Neural progenitor cell (in vitro differentiated cells): Measurements from ENCODE around the gene YTHDC2. TPM values are rescaled to one million over a fixed set of nuclear protein-coding genes. Genes with fewer than 3 reads are reported as not detected.

ENCODE experiments used
- DNase-seq: peaks from one replicate; pipeline ENCODE4 v3.0.0-alpha.2; 2016; ENCODE audit warnings: low spot score
- H2AFZ ChIP-seq: fragments of 200-600 bp; sonication (generic); replicated peaks from 2 replicates; pipeline ENCODE4 v1.6.1; 2016; ENCODE audit warnings: antibody characterized with exemption
- H3F3A ChIP-seq: fragments of 200-600 bp; sonication (generic); 2 replicates; pipeline ENCODE4 v1.6.1; 2016; ENCODE audit warnings: antibody characterized with exemption, low read depth
- H3K27ac ChIP-seq: fragments of 200-600 bp; sonication (generic); 2 replicates; pipeline ENCODE4 v1.5.1; 2016; ENCODE audit warnings: mild to moderate bottlenecking
- H3K27me3 ChIP-seq: fragments of 200-600 bp; sonication (generic); 2 replicates; pipeline ENCODE4 v1.6.1; 2016; ENCODE audit warnings: mild to moderate bottlenecking, moderate library complexity
- H3K36me3 ChIP-seq: fragments of 200-600 bp; sonication (generic); 2 replicates; pipeline ENCODE4 v1.5.1; 2016
- H3K4me1 ChIP-seq: fragments of 200-600 bp; sonication (generic); 2 replicates; pipeline ENCODE4 v1.6.1; 2016; ENCODE audit warnings: mixed run types
- H3K4me2 ChIP-seq: fragments of 200-600 bp; sonication (generic); 2 replicates; pipeline ENCODE4 v1.6.1; 2016
- H3K4me3 ChIP-seq: fragments of 200-600 bp; sonication (generic); 2 replicates; pipeline ENCODE4 v1.5.1; 2016
- H3K79me2 ChIP-seq: fragments of 200-600 bp; sonication (generic); 2 replicates; pipeline ENCODE4 v1.6.1; 2016; ENCODE audit warnings: low read depth
- H3K9ac ChIP-seq: fragments of 200-600 bp; sonication (generic); 2 replicates; pipeline ENCODE4 v1.6.1; 2016
- H3K9me3 ChIP-seq: fragments of 200-600 bp; sonication (generic); 2 replicates; pipeline ENCODE4 v1.5.1; 2016; ENCODE audit warnings: low read depth
- H4K20me1 ChIP-seq: fragments of 200-600 bp; sonication (generic); 2 replicates; pipeline ENCODE4 v1.6.1; 2016; ENCODE audit warnings: low read depth
- H3K27ac Mint-ChIP-seq: 3 replicates; pipeline ENCODE4 v1.8.0; 2021; ENCODE audit warnings: mixed read lengths
- H3K27me3 Mint-ChIP-seq: 2 replicates; pipeline ENCODE4 v1.8.0; 2022; ENCODE audit warnings: low read depth, mild to moderate bottlenecking, inconsistent platforms, moderate library complexity, mixed read lengths; ENCODE audit not compliant: insufficient read depth
- H3K36me3 Mint-ChIP-seq: 3 replicates; pipeline ENCODE4 v1.8.0; 2021; ENCODE audit warnings: mixed read lengths
- H3K4me1 Mint-ChIP-seq: 3 replicates; pipeline ENCODE4 v1.8.0; 2021; ENCODE audit warnings: mixed read lengths
- H3K4me3 Mint-ChIP-seq: 3 replicates; pipeline ENCODE4 v1.8.0; 2021; ENCODE audit warnings: mild to moderate bottlenecking, moderate library complexity, mixed read lengths
- H3K9me3 Mint-ChIP-seq: 3 replicates; pipeline ENCODE4 v1.8.0; 2020; ENCODE audit warnings: mixed read lengths
- EZH2 ChIP-seq: fragments of 200-600 bp; sonication (generic); IDR thresholded peaks from 2 replicates; pipeline ENCODE4 v1.6.1; 2017; ENCODE audit warnings: antibody characterized with exemption, mild to moderate bottlenecking, moderate library complexity
- EZH2phosphoT487 ChIP-seq: fragments of 200-600 bp; sonication (generic); IDR thresholded peaks from 2 replicates; pipeline ENCODE4 v1.6.1; 2017; ENCODE audit warnings: antibody characterized with exemption
- total RNA-seq: library from RNA; depleted of rRNA; stranded (reverse); fragments of >200 nt; gene quantifications from 2 replicates; pipeline ENCODE4 v1.2.3, GENCODE V29; 2015; ENCODE audit warnings: low replicate concordance
- TF ChIP-seq, protein P1 (sequence below): fragments of 200-600 bp; sonication (generic); IDR thresholded peaks from 2 replicates; pipeline ENCODE4 v1.5.1; 2017; ENCODE audit warnings: antibody characterized with exemption, mild to moderate bottlenecking

YTHDC2 gene
- total RNA-seq, 1 donor from 2014 or later: 18.5 TPM

DNA sequence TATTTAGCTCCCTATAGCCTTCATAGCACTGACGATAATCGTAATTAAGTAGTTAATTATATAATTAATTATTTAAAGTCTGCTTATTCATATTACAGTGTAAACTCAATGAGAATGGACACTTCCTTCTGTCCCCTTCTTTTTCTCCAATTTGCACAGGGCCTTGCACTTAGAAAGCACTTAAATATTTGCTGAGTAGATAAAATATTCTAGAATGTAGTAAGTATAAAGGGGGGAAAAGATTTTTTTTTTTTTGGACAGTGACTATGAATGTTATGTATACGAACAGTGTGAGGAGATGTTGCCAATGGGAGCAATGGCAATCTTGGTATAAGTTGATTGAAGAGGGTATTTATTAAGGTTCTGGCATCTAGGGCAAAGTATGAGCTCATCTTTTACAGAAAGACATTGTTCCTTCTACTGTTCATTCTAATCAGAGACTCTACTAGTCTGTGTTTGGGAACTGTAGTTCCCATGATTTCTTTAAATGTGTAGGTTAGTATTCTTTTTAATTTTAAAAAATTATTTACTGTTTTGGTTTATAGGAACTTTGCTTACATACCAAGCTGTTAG lies 49.4 kb downstream of the YTHDC2 start:
- H3K4me1 ChIP-seq: no peaks in the 10 kb centered on the region
- H3K27me3 ChIP-seq: no peaks in the 10 kb centered on the region
- Mint-ChIP-seq H3K9me3 (no peaks in the 10 kb centered on the region), H3K27me3 (no peaks in the 10 kb centered on the region), H3K4me3 (no peak overlapping the region), H3K36me3 (peaks cover 33% of the 10 kb centered on the region), H3K27ac (no peak overlapping the region), H3K4me1 (no peaks in the 10 kb centered on the region)
- no peak overlapping the region for H3K4me2 ChIP-seq
- no peaks in the 10 kb centered on the region for H3F3A ChIP-seq
- DNase-seq: no peak
- TF ChIP-seq, protein P1, sequence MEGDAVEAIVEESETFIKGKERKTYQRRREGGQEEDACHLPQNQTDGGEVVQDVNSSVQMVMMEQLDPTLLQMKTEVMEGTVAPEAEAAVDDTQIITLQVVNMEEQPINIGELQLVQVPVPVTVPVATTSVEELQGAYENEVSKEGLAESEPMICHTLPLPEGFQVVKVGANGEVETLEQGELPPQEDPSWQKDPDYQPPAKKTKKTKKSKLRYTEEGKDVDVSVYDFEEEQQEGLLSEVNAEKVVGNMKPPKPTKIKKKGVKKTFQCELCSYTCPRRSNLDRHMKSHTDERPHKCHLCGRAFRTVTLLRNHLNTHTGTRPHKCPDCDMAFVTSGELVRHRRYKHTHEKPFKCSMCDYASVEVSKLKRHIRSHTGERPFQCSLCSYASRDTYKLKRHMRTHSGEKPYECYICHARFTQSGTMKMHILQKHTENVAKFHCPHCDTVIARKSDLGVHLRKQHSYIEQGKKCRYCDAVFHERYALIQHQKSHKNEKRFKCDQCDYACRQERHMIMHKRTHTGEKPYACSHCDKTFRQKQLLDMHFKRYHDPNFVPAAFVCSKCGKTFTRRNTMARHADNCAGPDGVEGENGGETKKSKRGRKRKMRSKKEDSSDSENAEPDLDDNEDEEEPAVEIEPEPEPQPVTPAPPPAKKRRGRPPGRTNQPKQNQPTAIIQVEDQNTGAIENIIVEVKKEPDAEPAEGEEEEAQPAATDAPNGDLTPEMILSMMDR: no peak
- TF ChIP-seq EZH2phosphoT487 (no peak), EZH2 (no peak)
- peaks cover 4% of the 10 kb centered on the region for H3K36me3 ChIP-seq
- no peaks in the 10 kb centered on the region for H3K9me3 ChIP-seq
- H4K20me1 ChIP-seq: no peaks in the 10 kb centered on the region
- H3K79me2 ChIP-seq: no peaks in the 10 kb centered on the region
- H3K4me3 ChIP-seq: no peak overlapping the region
- H2AFZ ChIP-seq: no peak overlapping the region
- no peak overlapping the region for H3K27ac ChIP-seq
- no peak overlapping the region for H3K9ac ChIP-seq

DNA sequence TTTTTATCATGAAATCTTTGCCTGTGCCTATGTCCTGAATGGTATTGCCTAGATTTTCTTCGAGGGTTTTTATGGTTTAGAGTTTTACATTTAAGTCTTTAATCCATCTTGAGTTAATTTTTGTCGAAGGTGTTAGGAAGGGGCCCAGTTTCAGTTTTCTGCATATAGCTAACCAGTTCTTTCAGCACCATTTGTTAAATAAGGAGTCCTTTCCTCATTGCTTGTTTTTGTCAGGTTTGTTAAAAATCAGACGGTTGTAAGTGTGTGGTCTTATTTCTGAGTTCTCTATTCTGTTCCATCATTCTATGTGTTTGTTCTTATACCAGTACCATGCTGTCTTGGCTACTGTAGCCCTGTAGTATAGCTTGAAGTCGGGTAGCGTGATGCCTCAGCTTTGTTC lies 55.9 kb downstream of the YTHDC2 start:
- Mint-ChIP-seq H3K4me3 (no peak overlapping the region), H3K9me3 (peaks cover 13% of the 10 kb centered on the region), H3K36me3 (peaks cover 64% of the 10 kb centered on the region), H3K27me3 (no peaks in the 10 kb centered on the region), H3K4me1 (no peaks in the 10 kb centered on the region), H3K27ac (no peak overlapping the region)
- H3K27ac ChIP-seq: no peak overlapping the region
- H3K4me2 ChIP-seq: no peak overlapping the region
- H3K36me3 ChIP-seq: no peaks in the 10 kb centered on the region
- no peak overlapping the region for H2AFZ ChIP-seq
- no peak for DNase-seq
- no peak for TF ChIP-seq EZH2
- TF ChIP-seq EZH2phosphoT487: no peak
- TF ChIP-seq, protein P1: no peak
- H3K4me1 ChIP-seq: no peaks in the 10 kb centered on the region
- no peaks in the 10 kb centered on the region for H3K27me3 ChIP-seq
- H3F3A ChIP-seq: no peaks in the 10 kb centered on the region
- no peaks in the 10 kb centered on the region for H3K9me3 ChIP-seq
- H3K9ac ChIP-seq: no peak overlapping the region
- H3K4me3 ChIP-seq: no peak overlapping the region
- no peaks in the 10 kb centered on the region for H4K20me1 ChIP-seq
- no peaks in the 10 kb centered on the region for H3K79me2 ChIP-seq

DNA sequence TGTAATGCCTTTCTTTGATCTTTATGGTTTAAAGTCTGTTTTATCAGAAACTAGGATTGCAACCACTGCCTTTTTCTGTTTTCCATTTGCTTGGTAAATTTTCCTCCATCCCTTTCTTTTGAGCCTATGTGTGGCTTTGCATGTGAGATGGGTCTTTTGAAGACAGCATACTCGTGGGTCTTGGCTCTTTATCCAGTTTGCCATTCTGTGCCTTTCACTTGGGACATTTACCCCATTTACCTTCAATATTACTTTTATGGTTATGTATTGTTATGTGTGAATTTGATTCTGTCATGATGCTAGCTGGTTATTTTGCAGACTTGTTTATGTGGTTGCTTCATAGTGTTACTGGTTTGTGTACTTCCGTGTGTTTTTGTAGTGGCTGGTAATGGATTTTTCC lies 59.2 kb downstream of the YTHDC2 start:
- H3K9me3 ChIP-seq: no peaks in the 10 kb centered on the region
- no peaks in the 10 kb centered on the region for H4K20me1 ChIP-seq
- Mint-ChIP-seq H3K27ac (no peak overlapping the region), H3K36me3 (peaks cover 59% of the 10 kb centered on the region), H3K4me3 (no peak overlapping the region), H3K27me3 (no peaks in the 10 kb centered on the region), H3K9me3 (peaks cover 13% of the 10 kb centered on the region), H3K4me1 (no peaks in the 10 kb centered on the region)
- no peak overlapping the region for H3K9ac ChIP-seq
- no peaks in the 10 kb centered on the region for H3K79me2 ChIP-seq
- H3K4me1 ChIP-seq: no peaks in the 10 kb centered on the region
- DNase-seq: no peak
- no peaks in the 10 kb centered on the region for H3F3A ChIP-seq
- no peak overlapping the region for H2AFZ ChIP-seq
- H3K27me3 ChIP-seq: no peaks in the 10 kb centered on the region
- no peak overlapping the region for H3K4me2 ChIP-seq
- TF ChIP-seq, protein P1: no peak
- no peak for TF ChIP-seq EZH2phosphoT487
- TF ChIP-seq EZH2: no peak
- H3K36me3 ChIP-seq: no peaks in the 10 kb centered on the region
- H3K4me3 ChIP-seq: no peak overlapping the region
- H3K27ac ChIP-seq: no peak overlapping the region
